Measurements from ENCODE around the gene GRM8.

GRM8 gene

DNA sequence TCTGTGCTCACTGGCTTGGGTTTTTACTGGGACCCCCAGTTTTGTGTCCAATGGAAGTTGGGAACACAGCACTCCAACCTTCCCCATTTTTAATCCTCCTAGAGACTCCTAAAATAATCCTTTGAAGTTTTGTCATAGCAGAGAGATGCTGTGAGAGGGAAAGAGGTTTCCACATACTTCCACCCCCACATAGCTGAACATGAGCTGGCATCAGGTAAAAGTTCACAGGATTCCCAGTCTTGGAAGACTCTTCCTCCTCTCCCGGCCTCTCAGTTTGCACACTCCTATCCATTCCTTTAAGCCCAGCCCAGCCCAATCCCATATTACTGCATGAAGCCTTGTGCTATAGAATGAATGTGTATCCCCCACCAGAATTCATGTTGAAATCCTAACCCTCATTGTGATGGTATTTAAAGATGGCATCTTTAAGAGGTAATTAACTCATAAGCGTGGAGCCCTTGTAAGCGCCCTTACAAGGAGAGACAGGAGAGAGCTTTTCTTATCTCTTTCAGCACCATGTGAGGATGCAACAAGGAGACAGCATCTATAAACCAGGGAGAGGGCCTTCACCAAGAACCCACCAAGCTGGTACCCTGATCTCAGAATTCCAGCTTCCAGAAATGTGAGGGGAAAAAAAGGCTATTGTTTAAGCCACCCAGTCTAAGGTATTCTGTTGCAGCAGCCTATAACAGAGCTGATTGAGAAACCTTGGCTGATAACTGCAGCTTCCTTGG lies 22.4 kb downstream of the GRM8 start:
- no peak for DNase-seq

DNA sequence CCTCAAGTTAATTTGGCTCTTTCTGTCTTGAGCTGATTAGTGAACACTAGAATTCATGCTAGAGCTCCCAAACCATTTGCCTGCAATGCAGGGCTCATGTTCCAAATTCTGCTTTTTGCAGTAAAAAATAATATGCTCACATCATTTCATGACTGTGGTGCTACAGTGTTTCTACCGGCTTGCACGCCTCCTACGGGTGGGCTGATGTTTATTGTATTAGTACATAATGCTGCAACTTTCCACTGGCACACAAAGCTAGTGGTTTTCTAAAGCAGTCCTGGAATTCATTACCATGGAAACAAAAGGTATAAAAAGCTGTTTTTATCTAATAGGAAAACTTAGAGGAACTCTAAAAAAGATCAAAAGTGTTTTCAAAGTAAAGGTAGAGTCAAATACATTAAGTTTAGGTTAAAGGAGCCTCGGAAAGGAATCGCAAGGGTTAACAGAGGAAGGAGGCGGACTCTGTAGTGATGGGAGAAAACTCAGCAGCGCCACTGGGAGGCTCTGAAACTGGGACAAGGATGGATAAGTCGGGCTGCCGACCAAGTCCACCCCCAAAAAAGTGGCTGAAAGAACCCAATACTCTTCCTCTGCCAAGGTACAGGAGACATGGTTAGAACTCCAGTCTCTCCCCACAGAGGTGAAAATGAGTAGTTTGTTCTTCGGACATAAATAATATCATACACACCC lies 25.9 kb downstream of the GRM8 start:
- no peak for DNase-seq

DNA sequence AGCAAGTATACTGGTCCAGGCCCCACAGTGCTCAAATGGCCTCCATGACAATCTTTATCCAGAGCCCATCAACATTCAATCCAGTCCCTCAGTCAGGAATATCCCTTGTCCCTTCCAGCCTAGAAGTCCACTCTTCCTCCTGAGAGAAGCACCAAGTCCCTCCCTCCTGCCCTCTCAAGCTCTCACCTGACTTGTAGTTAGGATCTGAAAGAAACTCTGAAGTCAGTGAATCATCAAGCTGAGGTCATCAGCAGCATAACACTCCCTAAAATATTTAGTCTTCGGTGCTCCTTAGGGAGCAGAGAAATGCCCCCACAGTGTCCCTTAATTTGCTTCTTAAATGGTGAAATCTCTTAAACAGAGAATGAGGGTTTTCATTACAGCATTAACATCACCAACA lies 31.0 kb downstream of the GRM8 start:
- DNase-seq = no peak

DNA sequence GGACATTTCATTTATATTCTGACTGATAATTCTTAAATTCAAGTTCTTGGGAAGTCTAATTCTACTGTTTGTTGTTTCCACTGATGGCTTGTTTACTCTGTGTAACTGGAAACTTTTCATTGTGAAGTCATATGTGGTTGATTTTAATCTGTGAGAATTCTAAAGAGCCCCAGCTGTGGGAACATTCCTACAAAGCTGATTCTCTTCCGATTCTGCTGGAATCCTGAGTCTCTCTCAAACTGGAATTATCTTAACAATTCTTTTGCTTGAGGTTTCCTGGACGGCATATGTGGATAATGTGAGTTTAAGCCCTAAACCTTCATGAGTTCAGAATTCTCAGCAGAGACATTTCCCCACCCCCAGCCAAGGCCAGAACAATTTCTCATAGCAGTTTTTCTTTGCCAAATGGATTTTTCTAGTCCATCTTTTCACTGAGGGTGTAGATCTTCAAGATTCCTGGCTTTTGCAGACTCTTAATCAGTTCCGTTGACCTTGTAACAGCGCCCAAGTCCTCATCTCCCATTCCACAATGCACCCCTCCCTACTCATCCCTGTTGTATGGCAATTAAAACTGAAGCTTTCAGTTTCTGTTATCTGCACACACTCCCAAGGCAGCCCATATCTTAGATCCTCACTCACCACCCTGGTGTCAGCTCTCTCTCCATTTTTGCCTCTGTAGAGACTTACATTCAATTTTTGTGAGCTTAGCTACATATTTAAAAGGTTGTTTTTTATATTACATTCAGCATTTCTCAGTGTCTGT lies 37.6 kb downstream of the GRM8 start:
- no peak for DNase-seq

DNA sequence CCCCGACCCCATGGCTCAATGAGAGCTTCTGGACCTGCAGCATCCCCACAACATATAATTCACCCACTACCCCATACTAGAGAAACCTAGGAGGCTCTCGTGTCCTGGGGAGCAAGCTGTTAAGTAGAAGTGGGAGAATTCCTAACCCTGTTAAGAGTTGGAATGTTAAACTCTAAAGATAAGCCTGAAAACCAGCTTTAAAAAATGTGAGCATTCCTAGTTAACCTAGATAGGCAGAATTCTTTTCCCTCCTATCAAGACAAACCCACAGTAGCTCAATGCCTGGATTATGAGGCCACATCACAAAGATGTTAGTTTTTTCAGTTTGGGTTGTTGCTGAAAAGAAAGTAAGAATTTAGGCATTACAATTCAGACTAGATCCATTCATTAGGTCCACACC lies 42.9 kb downstream of the GRM8 start:
- no peak for DNase-seq

DNA sequence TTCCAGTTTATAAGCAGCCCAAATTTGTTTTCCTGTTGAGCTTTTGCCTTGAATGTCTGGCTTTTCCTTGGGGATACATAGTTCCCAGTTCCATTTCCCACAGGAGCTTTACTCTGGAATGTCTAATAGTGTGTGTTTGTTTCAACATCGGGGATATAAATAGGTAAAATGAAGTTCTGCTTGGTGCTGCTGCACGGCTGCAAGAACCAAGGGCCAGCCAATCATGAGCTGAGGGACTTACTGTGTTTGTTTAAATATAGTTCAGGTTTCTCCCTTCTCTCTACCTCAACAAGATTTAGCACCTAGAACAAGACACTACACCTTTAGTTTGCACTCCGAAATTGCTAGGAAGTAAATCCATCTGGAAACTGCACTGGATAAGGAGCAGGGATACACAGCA lies 43.9 kb downstream of the GRM8 start:
- DNase-seq = no peak

DNA sequence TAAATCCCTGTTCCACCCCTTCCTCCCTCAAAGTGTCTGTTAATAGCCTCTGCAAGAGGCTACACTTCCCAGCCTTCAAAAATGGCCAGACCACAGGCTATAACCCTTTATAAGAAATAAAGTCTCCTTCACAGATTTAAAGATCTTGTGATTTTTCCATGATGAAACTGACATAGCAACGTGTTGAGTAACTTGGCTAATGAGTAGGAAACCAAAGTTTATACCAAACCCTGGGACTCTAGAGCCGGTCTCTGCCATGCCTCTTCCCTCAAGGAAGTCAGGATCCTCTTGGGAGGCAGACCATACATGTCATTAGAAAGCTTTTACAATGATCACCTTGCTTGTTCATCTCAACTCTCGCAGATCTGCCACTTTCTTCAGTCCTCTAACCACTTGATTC lies 44.4 kb downstream of the GRM8 start:
- no peak for DNase-seq

DNA sequence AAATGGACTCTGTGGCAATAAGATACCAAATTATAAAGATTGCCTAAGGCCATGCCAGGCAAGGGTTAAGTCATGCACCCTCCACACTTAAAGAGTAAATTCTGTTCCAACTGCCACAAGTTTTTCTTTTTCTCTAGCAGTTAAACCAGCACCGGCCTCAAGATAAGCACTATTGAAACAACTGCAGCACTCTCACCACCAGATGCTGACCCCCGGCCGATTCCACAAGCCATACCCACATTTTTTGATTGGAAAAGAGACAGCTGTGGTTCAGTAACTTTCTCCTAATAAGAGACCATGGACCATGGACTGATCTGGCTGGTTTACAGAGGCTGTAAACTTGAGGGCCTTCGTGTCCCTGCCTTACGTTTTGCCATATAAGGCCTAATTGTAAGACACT lies 44.9 kb downstream of the GRM8 start:
- no peak for DNase-seq

DNA sequence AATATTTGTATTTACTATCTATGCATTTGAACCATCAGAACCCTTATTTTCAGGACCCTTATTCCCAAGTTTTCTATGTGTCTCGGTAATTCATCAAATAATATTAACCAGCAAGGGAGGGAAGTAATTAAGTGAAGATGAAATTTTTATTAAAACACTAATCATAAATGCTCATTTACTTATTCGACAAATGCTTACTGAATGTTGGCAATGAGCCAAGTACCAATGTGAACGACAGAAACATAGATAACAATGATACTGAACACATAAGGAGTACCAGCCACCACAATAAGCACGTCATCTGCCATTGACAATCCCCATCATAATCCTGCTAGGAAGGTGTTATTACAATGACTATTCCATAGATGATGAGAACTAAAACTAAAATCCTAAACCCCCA lies 45.5 kb downstream of the GRM8 start:
- no peak for DNase-seq

DNA sequence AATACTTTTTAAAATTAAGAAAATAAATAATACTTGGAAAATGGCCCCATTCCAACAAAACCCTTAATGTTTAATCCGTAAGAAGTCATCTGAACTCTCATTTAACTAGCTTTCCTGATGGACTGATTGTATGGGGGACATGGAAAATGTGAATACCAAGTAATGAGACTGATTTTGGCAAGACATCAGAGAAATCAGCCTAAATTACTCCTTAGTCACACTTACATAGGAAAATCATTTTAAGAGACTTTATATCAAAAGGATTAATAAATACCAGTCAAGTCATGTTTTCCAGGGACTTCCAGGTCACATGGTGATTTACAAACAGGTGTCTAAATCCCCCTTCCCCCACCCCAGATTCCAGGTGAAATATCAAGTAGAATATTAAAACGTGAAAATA lies 58.2 kb downstream of the GRM8 start:
- DNase-seq = no peak

DNA sequence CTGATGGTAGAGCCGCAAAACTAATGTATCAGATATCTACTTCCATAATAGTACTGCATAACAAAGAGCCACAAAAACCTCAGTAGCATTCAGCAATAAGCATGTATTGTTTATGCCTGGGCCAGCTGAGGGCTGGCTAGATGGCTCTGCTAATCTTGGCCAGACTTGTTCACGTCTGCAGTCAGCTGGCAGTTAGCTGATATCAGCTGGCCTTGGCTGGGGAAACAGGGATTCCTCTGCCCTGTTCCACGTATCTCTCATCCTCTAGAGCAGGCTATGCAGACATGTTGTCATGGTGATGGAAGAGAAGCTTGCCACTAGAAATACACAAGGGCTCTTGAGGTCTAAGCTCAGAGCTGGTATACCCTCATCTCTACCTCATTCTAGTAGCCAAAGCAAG lies 62.9 kb downstream of the GRM8 start:
- peak; percentile 71 for DNase-seq

DNA sequence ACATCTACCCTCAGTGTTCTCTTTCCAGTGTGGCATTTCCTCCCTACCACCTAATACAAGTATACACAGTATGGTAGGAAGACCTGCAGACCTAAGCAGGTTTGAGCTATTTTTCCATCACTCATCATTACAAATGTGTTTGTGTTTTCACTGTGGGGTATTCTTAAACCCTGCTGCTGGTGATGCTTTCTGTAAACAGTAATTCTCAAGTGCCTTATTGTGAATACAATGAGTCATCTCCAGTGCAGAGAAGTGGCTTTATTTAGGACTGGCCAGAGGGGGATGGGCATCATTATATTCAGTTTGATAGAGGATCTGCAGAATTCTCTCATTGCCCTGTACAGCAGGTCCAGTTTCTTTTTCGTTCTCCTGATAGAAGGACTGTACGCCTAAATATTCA lies 63.7 kb downstream of the GRM8 start:
- DNase-seq = peak; percentile 78

DNA sequence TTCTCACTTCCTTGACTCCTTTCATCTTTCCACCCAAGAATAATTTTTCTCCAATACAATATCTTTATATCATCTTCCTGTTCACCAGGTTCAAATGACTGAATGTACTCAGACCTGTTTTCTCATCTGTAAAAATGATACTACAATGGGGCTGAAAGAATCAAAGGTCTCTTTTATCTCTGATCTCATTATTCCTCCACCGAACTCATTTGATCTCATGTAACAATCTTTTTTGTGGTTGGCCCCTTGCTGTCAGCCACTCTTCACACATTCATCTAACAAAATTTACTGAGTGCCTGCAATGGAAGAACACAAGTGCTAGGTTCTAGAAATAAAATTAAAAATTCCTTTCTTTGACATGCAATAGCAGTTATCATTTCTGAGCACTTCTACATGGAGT lies 65.0 kb downstream of the GRM8 start:
- DNase-seq = no peak

DNA sequence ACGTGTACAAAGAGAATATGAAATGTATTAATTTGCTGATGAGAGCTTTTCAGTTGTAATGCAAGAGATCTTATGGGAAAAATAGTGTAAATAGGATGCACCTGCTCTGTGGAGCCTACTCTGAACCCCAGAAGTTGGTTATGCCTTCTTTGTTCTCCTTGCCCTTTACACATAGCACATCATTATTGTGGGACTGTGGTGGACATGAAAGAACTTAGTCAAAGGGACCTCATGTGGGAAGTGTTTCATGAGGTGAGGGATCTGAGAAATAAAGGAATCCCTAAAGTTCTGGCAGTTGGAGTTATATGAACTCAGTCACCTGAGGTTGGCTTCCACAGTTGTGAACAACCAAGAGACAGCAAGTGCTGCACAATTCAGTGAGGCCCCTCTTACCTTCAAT lies 66.1 kb downstream of the GRM8 start:
- no peak for DNase-seq

DNA sequence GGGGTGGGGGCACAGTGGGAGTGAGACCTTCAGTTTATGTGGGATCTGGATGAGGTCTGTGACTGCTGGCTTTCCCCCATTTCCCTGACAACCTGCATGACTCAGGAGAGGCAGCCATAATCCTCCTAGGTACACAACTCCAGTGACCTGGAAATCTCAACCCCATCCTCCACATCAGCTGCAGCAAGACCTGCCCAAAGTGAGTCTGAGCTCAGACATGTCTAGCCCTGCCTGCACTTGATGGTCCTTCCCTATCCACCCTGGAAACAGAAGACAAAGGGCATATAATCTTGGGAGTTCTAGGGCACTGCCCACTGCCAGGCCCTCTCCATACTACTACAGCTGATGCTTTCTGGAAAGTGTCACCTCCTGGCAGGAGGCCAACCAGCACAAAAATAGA lies 75.6 kb downstream of the GRM8 start:
- no peak for DNase-seq

DNA sequence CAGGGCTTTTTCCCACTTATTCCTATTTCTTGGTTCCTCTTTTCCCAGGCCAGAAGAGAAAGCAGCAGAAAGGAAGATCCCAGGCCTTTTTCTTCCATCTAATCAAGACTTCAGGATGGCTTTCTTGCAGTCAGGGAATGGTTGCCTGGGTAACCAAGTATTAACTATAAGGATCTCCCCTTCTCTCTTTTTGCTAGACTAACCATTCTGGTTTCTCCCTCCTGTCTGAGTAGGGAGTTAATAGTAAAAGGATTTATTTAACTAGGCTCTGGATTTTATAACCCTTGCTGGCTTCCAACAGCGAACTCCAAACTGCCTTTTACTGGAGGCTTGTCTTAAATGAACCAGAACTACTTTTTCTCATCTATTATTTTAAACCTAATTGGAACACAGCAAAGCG lies 90.4 kb downstream of the GRM8 start:
- no peak for DNase-seq

DNA sequence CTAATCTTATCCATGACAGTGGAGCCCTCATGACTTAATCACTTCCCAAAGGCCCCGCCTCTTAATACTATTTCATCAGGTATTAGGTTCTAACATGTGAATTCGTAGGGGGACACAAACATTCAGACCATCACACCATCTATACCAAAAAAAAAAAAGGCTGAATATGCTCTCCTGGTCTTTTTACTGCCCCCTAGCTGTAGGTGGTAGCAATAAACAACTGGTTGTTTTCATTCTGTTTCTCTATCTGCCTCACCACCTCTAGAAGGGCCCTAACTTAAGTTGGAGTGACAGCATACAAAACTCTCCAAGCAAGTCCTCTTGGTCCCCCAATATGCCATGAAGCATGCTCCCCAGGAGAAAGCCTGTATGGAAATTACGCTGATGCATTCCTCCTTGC lies 94.1 kb downstream of the GRM8 start:
- DNase-seq = no peak

DNA sequence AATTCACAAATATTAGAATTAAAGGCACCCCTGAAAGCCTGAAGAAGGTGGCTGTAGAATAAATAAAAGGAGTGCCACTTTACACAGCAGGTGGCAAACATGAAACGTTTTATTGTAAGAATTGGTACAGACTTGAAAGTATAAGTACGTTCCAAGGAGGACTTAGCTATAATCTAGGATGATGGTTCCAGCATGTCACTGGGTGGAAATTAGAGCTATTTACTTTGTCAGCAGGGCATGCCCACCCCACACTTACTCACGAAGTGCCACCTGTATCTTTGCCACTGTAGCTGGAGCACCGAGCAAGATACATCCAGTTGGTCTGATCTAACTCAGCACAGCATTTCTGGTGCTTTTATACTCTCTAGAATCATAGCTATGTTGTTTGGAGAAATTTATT lies 97.8 kb downstream of the GRM8 start:
- no peak for DNase-seq

DNA sequence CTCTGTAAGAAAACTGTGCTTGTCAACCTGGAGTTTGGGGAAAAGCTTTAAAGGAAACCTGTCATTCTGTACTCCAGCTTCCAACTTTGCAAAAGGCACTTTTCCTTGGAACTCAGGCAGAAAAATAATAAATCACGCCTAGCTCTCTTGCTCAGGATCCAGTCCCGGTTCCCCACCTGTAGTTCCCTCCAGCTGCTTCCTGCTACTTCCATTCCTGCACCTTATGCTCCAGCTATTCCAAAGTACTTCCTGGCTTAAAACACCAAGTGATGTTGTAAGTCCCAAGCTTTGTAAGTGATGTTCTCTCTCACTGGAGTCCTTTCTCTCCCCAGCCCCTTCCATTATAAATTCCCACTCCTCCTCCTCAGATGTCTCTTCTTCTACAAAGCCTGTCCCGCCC lies 98.6 kb downstream of the GRM8 start:
- DNase-seq = no peak

DNA sequence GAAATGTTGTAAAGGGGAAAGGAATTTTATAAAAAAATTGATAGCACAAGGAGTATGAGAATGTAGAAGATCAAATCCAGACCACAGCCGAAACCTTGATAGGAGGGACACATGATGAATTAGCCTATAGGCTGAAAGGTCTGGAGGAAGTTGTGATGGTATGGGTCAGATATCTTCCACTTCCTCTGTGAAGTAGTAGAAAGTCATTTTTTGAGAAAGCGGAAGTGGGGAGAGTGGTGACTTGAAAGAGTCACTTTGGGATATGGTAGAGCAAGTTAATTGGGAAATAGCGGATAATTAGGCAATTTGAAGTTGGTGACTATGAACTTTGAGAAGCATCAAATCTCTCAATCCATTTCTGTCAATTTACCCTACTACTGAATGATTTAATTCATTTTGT lies 99.4 kb downstream of the GRM8 start:
- no peak for DNase-seq

DNA sequence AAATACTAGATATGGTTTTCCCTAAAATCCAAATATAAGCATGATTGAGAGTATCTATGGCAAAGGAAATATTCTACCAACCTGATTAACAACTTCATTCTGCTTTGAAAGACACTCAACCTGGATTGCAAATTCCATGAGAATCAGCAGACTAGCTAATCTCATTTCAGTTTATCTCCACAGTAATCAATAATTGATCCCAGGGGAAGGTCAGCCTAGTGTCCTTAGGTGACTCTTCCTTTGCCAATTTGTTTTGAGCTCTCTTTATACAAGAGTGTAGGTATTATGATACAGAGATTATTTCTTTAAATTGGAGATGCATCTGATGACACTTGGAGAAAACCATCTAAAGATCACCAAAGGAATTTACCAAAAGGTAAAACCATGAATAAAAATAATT lies 100.3 kb downstream of the GRM8 start:
- no peak for DNase-seq

DNA sequence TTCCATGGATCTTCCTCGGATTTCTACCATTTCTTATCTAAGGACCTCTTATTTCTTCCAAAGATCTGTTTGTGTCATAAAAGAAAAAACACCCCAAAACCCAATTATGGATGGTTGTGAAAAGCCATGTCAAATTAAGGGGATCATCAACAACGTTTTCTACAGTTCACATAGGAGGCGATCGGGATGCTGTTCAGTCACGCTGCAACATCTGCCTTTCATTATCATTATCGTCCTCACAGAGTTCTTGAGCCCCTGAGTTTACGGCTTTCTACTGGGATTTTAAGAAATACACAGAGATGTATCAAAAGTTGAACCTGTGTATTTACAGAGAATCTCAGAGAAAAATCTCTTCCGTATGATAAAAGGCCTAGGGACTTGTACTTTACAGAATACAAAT lies 101.4 kb downstream of the GRM8 start:
- no peak for DNase-seq

DNA sequence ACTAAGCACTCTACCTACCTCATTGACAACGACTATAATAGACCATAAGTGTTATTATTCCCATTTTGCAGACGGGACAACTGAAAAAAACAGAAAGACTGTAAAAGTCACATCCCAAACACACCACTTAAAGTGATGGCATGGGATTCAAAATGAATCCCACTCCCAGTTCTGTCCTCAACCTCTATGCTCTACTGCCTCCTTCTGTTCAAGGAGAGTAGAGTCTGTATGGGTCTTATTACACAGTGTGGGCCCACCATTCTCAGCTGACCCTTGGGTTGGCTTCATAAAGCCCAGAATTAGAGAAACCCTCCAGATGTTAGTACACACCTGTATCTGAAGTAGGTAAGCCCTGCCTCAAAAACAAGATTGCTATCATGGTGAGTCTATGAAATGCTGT lies 102.2 kb downstream of the GRM8 start:
- no peak for DNase-seq
